Activated T-cell treated with anti-CD3 and anti-CD28 coated beads for 4 hours (primary cell): Measurements from ENCODE around the gene FXN.
"Not testable (repeated sequence)": the region's sequence is repeated elsewhere in the genome, so short reads cannot be mapped to it uniquely, and the experiment has no call there.

Experiments used
- DNase-seq: peaks from one replicate; pipeline ENCODE4 v3.0.0-alpha.2; 2020

FXN gene

GRCh38 chr9:69027355-69028097, 8.0 kb upstream of the FXN start:
- no peak for DNase-seq

GRCh38 chr9:69028754-69029153, 6.8 kb upstream of the FXN start:
- DNase-seq: no peak

GRCh38 chr9:69029535-69029934, 6.0 kb upstream of the FXN start:
- no peak for DNase-seq

DNA sequence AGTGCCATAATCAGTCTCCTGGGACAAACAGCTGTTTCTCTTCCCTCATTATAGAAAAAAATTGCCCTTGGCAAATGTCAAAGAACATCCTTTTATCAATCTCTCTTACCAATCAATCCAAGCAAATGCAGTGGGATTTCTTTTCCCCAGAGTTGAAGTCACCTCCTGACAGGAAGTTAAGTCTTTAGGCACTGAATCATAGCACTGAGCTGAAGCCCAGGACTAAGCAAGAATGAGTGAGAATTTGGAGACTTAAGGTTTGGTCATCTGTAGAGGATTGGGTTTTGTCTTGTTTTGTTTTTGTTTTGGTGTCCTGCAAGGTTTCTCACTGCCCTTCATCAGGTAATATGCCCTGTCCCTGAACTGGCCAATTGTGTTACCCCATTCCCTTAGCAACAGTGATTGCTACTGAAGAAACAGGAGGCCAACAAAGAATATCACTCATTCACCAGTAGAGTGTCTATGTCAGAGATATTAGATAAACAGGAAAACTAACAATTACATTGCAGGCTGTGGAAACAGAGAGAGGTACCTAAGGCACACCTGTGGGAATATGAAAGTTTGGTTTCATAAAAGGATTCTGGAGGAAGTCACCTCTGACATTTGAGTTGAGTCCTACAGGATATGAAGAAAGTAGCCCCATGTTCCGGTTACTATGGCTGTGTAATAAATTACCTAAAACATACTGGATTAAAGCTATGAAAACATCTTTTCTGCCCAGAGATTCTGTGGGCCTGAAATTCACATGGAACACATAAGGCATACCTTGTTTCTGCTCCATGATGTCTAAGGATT, 4.5 kb upstream of the FXN start:
- no peak for DNase-seq

GRCh38 chr9:69034071-69034470, 1.5 kb upstream of the FXN start:
- DNase-seq: no peak

DNA sequence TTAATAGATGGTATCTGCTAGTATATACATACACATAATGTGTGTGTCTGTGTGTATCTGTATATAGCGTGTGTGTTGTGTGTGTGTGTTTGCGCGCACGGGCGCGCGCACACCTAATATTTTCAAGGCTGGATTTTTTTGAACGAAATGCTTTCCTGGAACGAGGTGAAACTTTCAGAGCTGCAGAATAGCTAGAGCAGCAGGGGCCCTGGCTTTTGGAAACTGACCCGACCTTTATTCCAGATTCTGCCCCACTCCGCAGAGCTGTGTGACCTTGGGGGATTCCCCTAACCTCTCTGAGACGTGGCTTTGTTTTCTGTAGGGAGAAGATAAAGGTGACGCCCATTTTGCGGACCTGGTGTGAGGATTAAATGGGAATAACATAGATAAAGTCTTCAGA, 757 bp downstream of the FXN start:
- DNase-seq: no peak

DNA sequence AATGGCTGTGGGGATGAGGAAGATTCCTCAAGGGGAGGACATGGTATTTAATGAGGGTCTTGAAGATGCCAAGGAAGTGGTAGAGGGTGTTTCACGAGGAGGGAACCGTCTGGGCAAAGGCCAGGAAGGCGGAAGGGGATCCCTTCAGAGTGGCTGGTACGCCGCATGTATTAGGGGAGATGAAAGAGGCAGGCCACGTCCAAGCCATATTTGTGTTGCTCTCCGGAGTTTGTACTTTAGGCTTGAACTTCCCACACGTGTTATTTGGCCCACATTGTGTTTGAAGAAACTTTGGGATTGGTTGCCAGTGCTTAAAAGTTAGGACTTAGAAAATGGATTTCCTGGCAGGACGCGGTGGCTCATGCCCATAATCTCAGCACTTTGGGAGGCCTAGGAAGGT, 1.2 kb downstream of the FXN start:
- no peak for DNase-seq

DNA sequence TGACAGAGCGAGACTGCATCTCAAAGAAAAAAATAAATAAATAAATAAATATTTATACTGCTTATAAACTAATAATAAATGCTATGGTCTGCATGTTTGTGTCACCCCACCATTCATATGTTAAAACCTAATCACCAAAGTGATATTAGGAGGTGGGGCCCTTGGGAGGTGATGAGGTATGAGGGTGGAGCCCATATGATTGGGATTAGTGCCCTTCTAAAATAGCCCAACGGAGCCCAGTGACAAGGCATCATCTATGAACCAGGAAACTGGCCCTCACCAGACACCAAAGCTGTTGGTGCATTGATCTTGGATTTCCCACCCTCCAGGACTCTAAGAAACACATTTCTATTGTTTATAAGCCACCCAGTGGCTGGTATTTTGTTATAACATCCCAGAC, 5.1 kb downstream of the FXN start:
- no peak for DNase-seq

DNA sequence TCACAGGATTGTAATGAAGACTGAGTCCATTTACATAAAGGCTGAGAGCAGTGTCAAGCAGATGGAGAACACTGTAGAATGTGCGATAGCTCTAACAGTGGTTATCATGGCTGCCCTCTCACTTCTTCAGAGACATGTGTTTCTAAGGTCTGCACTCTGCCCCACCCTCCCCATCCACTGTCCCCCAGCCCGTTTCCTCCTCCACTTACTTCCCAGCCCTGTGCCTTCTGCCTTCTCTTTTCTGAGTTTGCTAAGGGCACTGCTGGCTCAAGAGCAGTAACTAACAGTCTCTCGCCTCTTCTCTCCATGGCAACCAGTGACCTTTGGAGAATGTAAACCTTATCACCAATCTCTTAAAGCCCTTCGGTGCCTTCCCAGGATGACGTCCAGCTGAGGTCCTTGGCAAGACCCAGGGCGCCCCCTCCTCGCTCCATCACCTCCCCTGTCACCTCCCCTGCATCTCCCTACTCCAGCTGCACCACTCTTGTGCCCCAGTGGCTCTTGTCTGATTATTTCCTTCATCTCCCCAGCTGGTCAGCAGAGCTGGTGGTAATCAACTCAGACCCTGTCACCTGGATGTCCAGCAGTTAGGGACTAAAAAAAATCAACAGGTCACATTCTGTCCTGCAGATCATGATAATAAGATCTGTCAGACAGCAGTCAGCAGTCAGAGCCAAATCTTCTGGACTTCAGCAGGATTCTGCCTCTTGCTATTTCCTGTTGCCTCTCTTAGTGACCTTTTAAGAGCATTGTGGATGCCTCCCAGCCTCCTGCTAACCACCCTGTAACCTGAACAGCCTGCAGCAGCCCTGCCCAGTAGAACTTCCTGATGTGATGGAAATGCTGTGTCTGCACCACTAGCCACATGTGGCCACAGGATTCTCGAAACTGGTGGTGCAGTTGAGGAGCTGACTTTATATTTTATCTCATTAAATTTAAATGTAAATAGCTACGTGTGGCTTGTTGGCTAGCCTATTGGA, 9.0 kb downstream of the FXN start:
- no peak for DNase-seq

GRCh38 chr9:69045821-69046220, 10.3 kb downstream of the FXN start:
- DNase-seq: no peak

GRCh38 chr9:69046723-69047122, 11.2 kb downstream of the FXN start:
- no peak for DNase-seq

DNA sequence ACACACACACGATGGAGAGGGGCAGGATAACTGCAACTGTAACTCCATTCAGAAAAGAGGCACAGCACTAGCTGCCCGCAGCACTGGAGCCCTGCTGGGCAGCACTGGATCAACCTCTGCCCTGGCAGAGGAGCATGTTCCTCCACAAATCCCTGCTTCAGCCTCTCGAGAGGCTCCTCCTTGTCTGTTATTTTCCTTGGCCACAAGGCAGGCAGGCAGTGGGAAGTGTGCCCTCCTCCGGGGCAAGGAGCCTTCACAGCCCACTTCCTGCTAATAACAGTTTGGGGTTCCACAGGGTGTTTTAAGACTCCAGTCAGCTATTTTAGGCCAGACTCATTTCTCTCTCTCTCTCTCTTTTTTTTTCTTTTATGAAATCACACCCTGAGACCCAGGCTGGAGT, 11.8 kb downstream of the FXN start:
- DNase-seq: no peak

GRCh38 chr9:69049094-69049493, 13.5 kb downstream of the FXN start:
- DNase-seq: no peak

DNA sequence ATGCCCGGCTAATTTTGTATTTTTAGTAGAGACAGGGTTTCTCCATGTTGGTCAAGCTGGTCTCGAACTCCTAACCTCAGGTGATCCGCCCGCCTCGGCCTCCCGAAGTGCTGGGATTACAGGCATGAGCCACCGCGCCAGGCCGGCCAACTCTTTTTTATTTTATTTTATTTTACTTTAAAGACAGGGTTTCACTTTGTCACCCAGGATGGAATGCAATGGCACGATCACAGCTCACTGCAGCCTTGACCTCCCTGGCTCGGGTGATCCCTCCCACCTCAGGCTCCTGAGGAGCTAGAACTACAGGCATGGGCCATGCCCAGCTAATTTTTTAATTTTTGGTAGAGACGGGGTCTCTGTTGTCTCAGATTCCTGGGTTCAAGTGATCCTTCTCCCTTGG, 15.4 kb downstream of the FXN start:
- DNase-seq: not testable (repeated sequence)

- DNase-seq: no peak
These were observed 19.4 kb downstream of the FXN start for GRCh38 chr9:69054989-69055388.

DNA sequence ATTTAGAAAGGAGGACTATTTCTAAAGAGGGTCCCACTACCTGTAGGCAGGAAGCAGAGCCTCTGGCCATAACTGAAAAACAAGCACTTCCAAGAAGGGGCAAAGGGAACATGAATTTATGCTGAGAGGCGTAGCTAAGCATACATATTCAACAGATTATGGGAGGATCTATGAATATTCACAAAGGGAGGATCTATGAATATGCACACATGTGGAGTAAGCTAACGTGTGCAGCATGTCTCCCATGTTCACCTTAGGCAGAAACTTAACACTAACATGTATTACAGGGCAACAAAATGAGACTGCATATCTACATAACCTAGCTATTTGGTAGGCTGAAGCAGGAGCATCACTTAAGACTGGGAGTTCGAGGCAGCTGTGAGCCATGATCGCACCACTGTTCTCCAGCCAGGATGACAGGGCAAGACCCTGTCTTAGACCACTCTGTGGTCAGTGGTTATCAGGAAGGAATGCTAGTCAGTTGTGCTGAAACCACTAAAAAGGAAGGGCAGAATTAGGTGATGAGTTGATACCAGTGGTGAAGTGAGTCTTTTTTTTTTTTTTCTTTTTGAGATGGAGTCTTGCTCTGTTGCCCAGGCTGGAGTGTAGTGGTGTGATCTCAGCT, 20.8 kb downstream of the FXN start:
- DNase-seq: no peak

GRCh38 chr9:69058101-69058500, 22.5 kb downstream of the FXN start:
- DNase-seq: no peak

DNA sequence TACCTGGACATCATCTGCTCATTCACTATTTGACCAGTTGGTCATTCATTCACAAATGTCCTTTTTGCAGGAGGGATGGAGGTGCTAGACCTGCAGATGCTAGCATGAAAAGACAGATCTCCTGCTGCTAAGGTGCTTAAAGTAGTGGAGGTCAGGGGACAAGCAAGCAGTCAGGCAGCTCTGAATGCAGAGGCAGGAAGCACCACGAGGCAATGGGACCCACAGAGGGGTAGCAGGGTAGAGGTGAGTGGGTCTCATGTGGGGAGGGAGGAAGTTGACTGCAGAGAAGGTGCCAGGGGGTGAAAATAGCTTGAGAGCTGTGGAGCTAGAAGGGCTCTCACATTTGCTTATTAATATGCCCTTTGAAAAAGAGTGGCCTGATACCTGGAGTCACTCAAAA, 25.2 kb downstream of the FXN start:
- no peak for DNase-seq

DNA sequence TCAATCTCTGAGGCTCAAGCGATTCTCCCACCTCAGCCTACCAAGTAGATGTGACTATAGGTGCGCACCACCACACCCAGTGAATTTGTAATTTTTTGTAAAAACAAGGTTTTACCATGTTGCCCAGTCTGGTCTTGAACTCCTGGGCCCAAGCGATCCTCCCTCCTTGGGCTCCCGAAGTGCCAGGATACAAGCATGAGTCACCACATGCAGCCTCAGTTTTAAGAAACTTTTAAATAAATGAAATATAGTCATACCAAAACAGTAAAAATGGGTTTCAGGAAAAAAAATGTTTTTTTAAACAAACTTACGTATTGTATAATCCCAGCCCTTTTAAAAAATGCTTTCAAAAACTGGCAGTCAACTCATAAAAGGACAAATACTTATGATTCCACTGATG, 26.6 kb downstream of the FXN start:
- DNase-seq: no peak

DNA sequence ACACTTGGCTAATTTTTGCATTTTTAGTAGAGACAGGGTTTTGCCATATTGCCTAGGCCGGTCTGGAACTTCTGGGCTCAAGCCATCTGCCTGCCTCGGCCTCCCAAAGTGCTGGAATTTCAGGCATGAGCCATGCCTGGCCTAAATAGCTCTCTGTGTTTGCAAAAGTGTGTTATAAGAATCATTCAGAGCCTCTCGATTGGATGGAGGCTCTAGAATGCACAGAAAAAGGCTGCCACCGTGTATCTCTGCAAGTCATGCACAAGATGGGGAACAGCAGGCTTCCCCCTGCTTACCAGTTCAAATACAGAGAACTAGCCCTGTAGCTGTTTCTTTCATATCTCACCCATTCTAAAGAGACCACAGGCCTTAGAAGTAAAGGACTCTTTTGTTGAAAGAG, 28.3 kb downstream of the FXN start:
- no peak for DNase-seq

- no peak for DNase-seq
These were observed 30.1 kb downstream of the FXN start for GRCh38 chr9:69065660-69066059.

- no peak for DNase-seq
These were observed 31.4 kb downstream of the FXN start for GRCh38 chr9:69066955-69067354.

DNA sequence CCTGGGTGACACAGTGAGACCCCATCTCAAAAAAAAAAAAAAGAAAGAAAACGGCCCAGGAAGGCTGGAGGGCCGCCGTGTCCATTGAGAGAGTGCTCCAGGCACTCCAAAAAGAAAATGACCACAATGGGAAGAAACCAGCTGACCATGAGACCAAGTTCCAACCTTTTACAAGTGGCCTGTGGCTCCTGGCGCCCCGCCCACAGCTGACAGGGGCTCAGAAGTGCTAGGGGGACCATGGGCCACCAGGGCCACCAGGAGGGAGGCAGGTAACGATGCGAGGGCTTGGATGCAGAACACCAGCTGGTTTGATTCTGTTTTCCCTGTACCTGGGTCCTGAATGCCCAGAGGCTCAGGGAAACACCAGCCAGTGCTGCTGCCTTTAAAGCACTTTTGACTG, 34.6 kb downstream of the FXN start:
- no peak for DNase-seq
